GM21529 (cell line): ENCODE measurements around the gene AOPEP.

Experiments
- ATAC-seq: cut with Tn5 transposase; IDR thresholded peaks from one replicate; pipeline ENCODE4 v1.9.1; 2021; ENCODE audit not compliant: unreplicated experiment

The AOPEP gene

GRCh38 chr9:95053611-95054570 is 327.4 kb downstream of the AOPEP start:
- ATAC-seq, result no peak

GRCh38 chr9:95055334-95055850 is 328.9 kb downstream of the AOPEP start:
- ATAC-seq, result no peak

DNA sequence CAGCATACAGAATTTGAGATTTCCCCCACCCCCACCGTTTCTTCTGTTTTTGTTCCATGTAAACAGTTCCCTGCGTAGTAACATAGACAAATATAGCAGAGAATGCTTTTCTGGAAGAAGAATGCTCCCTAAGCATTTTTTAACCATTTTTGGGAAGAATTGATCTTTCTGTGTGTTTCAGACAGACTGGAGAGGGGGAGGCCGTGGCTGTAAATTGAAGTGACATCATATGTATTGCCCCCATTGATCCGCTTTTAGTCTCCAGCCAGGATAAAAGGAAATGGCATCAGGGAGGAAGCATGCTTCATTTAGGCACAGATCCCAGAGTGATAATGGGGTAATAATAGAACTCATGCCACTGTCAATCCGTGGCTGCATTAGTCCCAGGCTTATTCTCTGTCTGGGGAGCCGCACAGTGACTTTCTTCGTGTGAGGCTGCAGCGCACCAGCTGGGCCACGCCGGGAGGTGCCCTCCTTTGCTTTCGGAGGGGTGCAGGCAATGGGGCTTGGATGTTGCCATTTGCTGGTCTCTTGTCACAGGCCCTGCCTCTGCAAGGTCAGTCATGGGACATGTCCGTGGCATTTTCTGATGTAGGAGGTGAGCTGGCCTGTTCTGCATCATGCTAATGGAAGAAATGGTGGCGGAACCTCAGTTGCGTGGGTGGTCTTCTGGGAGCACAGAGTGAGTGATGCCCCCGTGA is 329.5 kb downstream of the AOPEP start:
- ATAC-seq, result no peak

- ATAC-seq, result no peak
Measured at GRCh38 chr9:95057101-95057500, 330.6 kb downstream of the AOPEP start.

DNA sequence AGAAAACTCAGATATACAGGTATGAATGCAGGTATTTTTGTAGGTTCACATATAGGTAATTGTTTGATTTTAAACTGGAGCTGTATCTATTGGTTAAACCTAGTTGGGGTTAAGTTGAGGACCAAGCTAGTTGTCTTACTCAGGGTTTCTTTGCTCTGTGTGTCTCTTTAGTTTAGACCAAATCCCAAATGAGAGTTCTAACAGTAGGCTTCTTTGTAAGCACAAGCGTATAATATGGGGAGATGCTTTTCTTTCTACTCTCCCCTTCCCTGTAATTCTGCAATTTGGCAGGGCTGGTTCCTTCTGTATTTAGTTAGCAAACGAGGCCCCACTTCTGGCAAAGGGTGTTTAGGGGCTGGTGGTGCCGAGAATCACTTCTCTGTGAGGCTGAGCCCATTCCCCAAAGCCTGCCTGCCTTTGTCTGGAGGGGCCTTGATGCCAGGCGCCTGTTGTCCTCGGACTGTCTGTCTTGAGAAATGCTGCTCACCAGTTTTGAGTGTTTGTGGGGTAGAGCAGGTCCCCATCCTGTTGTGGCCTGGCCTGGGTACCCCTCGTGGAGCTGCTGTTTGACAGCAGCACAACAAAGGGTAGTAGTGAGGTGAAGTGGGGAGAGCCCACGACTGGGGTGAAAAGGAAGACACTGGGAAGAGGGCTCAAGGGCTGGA is 331.8 kb downstream of the AOPEP start:
- no peak for ATAC-seq

DNA sequence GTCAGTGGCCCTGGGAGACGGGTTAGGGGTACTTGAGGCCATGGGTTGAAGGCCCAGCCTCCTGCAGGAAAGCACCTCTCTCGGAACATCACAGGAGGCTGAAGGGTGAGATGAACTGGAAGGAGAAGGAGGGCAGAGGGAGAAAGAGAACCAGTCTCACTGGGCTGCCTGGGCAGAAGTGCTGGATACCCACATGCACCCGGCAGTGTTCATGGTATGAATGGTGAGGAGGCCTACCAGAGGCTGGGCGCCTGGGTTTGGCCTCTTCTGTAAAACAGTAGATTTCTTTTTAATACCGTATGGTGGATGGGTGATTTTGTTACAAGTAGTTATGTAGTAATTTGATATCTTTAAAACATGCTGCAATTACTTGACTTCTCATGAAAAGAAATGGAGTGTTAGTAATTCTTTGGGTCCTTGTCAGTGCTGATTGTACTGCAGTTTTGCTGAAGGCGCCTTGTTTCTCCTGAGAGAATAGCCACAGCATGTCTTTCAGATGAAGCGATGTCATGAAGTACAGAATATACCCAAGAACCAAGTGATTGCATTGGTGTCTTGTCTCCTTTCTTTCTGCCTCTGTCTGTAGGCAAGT is 332.4 kb downstream of the AOPEP start:
- ATAC-seq, result no peak

DNA sequence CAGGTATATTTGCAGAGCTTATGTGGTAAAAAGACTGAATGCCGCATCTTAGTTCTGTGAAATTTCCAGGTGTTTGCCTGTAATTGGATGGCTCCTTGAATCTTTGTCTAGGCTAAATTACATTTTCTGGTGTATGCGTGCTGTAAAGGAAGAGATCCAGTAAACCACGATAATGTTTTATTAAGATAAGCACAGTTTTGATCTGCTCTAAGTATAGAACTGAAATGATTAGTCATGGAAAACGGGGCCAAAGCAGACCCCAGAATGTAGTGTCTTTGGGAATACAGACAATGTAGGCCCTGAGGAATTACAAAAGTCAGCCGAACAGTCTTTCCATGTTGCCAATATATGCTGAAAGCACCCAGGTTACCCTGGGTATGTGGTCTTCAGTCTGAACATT is 333.7 kb downstream of the AOPEP start:
- no peak for ATAC-seq

GRCh38 chr9:95060916-95061315 is 334.4 kb downstream of the AOPEP start:
- no peak for ATAC-seq

DNA sequence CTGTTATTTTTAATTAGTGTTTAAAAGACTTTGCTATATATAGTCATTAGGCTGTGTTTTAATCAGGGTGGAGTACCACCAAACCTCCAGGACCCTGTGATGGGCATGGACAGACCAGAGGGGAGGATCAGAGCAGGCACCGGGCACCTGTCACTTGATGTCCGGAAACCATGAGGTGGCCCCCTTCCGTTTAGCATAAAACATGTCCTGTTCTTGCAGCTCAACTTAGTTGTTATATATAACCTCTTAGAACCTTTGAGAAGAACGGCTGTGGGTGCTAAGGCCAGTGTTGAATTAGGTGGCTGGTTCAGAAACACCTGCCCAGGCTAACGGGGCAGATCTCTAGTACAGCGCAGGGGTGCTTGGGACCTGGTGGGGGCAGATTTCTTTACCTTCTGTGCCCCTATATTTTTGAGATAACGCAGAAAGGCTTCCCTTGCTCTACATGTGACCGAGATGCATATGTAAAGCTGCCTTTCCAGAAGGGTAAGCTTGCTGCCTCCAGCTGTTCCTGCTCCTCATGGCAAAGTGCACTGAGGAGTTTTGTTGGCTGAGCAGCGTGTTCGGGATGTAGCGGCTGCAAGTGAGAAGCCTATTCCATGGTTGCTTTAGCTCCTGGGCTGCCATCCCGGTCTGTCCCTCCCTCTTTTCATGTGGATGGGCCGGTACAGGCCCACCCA is 335.6 kb downstream of the AOPEP start:
- no peak for ATAC-seq

- ATAC-seq, result no peak
Measured at GRCh38 chr9:95062596-95063065, 336.1 kb downstream of the AOPEP start.

GRCh38 chr9:95063300-95063699 is 336.8 kb downstream of the AOPEP start:
- ATAC-seq, result no peak

DNA sequence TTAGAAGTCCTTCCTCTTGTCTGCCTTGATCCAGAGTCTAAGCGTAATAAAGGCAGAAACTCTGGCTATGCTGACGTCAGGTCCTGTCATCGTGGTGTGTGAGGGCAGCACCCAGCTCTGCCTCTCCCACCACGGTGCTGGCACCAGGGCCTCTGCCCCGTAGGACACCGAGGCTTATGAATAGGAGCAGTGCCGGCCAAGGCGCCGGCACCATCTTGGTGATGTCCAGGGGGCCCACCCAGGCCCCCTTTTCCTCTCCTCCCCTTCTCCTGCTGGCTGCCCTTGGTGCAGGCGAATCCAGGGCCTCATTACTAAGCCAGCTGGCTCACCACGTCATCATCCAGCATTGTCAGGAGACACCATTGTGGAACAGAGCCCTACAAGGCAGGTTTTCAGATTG is 338.7 kb downstream of the AOPEP start:
- ATAC-seq, result no peak

DNA sequence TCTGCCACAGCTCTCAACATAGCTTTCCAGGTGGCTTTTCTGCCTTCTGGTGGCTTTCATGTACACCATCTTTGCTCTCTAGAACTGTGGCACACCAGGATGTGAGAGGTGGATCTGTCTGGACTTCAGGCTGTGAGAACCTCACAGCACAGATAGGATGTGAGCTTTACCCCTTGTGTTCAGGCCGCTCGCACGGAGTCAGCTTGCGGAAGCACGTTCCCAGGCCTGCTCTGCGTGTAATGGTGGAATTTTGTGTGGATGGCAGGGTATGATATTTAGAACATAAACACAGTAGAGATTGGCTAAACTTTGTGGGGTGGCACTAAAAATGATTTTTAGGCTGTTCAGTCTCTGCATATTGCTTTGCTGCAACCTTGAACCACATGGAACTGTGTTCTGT is 340.6 kb downstream of the AOPEP start:
- ATAC-seq, result no peak

GRCh38 chr9:95067897-95068296 is 341.4 kb downstream of the AOPEP start:
- ATAC-seq, result no peak

GRCh38 chr9:95070549-95071021 is 344.1 kb downstream of the AOPEP start:
- ATAC-seq, result no peak

DNA sequence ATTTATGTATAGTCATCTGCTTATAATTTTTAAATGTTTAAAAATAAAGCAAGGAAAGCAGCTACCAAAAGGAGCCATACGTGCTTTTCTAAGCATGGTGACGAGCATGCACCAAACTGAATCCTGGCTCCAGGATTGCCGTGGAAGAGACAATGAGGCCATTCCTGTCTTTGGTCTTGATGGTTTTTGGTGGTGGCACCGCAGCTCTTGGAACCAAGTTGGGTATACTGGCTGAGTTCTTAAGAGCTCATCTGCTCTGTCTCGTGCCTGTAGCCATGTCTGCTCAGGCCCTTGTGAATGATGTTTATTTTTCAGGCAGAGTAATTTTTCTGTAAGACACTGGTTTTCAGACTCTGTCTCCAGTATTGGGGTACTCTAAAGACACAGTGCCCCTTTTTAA is 345.0 kb downstream of the AOPEP start:
- ATAC-seq, result no peak

GRCh38 chr9:95071925-95072324 is 345.4 kb downstream of the AOPEP start:
- ATAC-seq, result no peak

DNA sequence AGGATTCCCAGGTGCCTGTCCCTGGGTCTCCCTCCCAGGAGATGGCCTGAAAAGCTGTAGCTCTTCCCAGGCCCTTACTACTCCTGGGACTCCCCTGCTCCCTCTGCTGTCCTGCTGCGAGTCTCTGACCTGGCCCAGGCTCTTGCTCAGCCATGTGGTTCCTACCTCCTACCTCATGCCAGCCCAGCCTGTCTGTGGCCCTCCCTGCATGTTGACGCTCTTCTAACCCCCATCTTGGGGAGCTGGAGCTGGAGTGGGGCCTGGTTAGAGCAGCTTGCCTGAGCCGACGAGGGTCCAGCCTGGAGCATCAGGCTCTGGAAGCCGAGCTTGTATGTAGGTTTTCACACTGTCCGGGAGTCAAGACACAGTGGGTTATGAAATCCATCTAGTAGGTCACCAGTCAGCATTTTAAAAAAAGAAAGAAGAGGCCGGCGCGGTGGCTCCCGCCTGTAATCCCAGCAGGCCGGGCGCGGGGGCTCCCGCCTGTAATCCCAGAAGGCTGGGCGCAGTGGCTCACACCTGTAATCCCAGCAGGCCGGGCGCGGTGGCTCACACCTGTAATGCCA is 346.6 kb downstream of the AOPEP start:
- no peak for ATAC-seq

DNA sequence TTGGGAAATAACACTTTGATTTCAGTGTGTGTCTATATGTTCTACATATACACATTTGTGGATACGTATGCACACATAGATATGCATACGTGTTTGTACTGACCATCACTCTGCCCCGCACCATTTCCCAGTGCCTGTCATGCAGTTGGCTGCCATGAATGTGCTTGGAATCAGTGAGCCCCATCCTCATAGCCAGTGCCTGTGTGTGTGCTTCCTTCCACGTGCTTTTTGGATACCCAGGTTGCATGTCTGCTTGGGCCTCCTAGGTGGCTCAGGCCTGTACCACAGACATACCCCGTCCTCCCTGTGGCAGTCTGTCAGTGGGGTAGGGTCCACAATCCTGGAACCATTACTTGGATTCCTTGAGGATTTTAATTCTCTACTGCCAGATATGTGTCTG is 347.4 kb downstream of the AOPEP start:
- no peak for ATAC-seq

DNA sequence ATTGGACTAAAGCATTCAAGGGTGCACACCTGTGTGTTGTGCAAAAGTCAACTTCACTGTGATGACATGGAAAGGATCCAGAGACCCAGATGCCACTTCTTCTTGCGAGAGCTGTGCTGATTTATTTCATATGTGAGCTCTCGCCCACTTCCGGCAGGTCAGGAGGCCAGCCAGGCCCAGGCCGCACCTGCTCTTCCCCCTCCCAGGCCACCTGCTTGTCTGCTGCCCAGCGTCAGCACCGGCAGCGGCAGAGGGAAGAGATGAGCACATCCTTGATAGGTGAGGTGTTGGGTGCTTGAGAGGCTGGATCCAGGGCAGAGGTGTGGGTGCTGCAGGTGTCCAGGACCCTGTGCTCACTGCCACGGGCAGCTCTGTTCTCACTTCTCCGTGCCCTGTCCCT is 348.1 kb downstream of the AOPEP start:
- no peak for ATAC-seq
